Aorta (tissue), 5 donors: ENCODE results near the gene NWD2. TPM values are rescaled to one million over a fixed set of nuclear protein-coding genes. Genes with fewer than 3 reads are reported as not detected.
"Not testable (repeated sequence)": the region's sequence is repeated elsewhere in the genome, so short reads cannot be mapped to it uniquely, and the experiment has no call there.

ENCODE experiments used
- ATAC-seq: fragments of 200-7000 bp; cut with Tn5 transposase; one replicate; pipeline ENCODE4 v1.9.1; 2022; ENCODE audit warnings: moderate library complexity; ENCODE audit not compliant: low FRiP score
- DNase-seq, 2 donors: peaks; one replicate each; pipeline ENCODE4 v3.0.0-alpha.2; 2020
- H3K27ac ChIP-seq, 2 donors: one replicate each; pipeline ENCODE4 v1.5.1; 2013; ENCODE audit warnings: low read length in 2 of 2, mild to moderate bottlenecking in 2 of 2, moderate library complexity in 2 of 2, control low read depth in 1 of 2, inconsistent platforms in 1 of 2, low read depth in 1 of 2
- H3K27me3 ChIP-seq, 2 donors: one replicate each; pipeline ENCODE4 v1.6.1; 2013; ENCODE audit warnings: control low read depth in 1 of 2, low read length in 1 of 2, mild to moderate bottlenecking in 1 of 2, moderate library complexity in 1 of 2; ENCODE audit not compliant: insufficient read depth in 2 of 2, control insufficient read depth in 1 of 2
- H3K36me3 ChIP-seq, 2 donors: one replicate each; pipeline ENCODE4 v1.6.1; 2013; ENCODE audit warnings: control low read depth in 1 of 2, low read length in 1 of 2, mild to moderate bottlenecking in 1 of 2; ENCODE audit not compliant: insufficient read depth in 2 of 2, control insufficient read depth in 1 of 2
- H3K4me1 ChIP-seq, 2 donors: one replicate each; pipeline ENCODE4 v1.6.1; 2013; ENCODE audit warnings: low read length in 2 of 2, control low read depth in 1 of 2, mild to moderate bottlenecking in 1 of 2, moderate library complexity in 1 of 2; ENCODE audit not compliant: insufficient read depth in 2 of 2, control insufficient read depth in 1 of 2
- H3K4me3 ChIP-seq, 2 donors: one replicate each; pipeline ENCODE4 v1.5.1; 2013; ENCODE audit warnings: low read length in 2 of 2, control low read depth in 1 of 2, mild to moderate bottlenecking in 1 of 2
- H3K9me3 ChIP-seq: one replicate; pipeline ENCODE4 v1.6.1; 2013; ENCODE audit warnings: mild to moderate bottlenecking, low read length; ENCODE audit not compliant: control insufficient read depth
- WGBS, 2 donors: extraction: QIAGEN DNeasy Blood & Tissue Kit; methylation state at CpG; one replicate each; pipeline ENCODE4 v1.1.7; 2013; 5-methylcytosine and 5-hydroxymethylcytosine counted together
- intact Hi-C, 2 donors: fragments of 100-400 bp; cut with DNase I; formaldehyde crosslinking; loops; one replicate each; pipeline versions ENCODE4 v1.14.2 to v1.15.0; 2022
- polyA plus RNA-seq, 2 donors: library from polyadenylated mRNA; stranded (reverse); fragments of 200-250 nt; gene quantifications; one replicate each; pipeline ENCODE4 v1.2.3, GENCODE V29; 2013
- total RNA-seq, 2 donors: library from RNA; stranded (reverse); fragmentation: NEBNext Ultra II Directional; extraction: Animal tissue kit (Norgen Biotek cat#: 25700); gene quantifications; one replicate each; pipeline ENCODE4 v1.2.1, GENCODE V29; 2021
- donor health status: healthy with polysubstance abuse.
- donor health status: Bipolar disorder and iron deficiency.
- donor health status: DM: no; HTN: no; CAD: no.
- donor health status: DM: no; HTN: no; CAD: no.
- donor health status: DM: yes; HTN: yes; CAD: no.

Gene NWD2
- total and polyA plus RNA-seq, 4 donors, result 0.13 TPM; not detected in 3

GRCh38 chr4:37393889-37394288, 149.3 kb downstream of the NWD2 start:
- Histone ChIP-seq H3K27ac (no peak overlapping the region), H3K27me3 (no peaks in the 10 kb centered on the region), H3K4me3 (no peak overlapping the region), H3K4me1 (no peaks in the 10 kb centered on the region), H3K36me3 (no peaks in the 10 kb centered on the region), H3K9me3 (peaks cover 1% of the 10 kb centered on the region)
- WGBS, 2 donors, result 54 to 60% methylated on average over 3 of the region's 3 CpGs
- ATAC-seq (no peak), DNase-seq (no peak)
- intact Hi-C loops, result no loop called here

- Histone ChIP-seq H3K4me3 (no peak overlapping the region), H3K4me1 (no peaks in the 10 kb centered on the region), H3K27ac (no peak overlapping the region), H3K9me3 (peaks cover 1% of the 10 kb centered on the region), H3K36me3 (no peaks in the 10 kb centered on the region), H3K27me3 (no peaks in the 10 kb centered on the region)
- no peak for ATAC-seq
- DNase-seq, result no peak
- intact Hi-C loops, result no loop called here
- 81 to 83% methylated on average over 6 of the region's 6 CpGs for WGBS, 2 donors
Observed at GRCh38 chr4:37397505-37397904, 153.0 kb downstream of the NWD2 start.

- no peak for DNase-seq
- Histone ChIP-seq H3K9me3 (peaks cover 1% of the 10 kb centered on the region), H3K36me3 (no peaks in the 10 kb centered on the region), H3K27ac (no peak overlapping the region), H3K4me3 (no peak overlapping the region), H3K4me1 (no peaks in the 10 kb centered on the region), H3K27me3 (no peaks in the 10 kb centered on the region)
- 65 to 70% methylated on average over 2 of the region's 2 CpGs for WGBS, 2 donors
- intact Hi-C loops, result no loop called here
- no peak for ATAC-seq
Observed at GRCh38 chr4:37400241-37400881, 155.8 kb downstream of the NWD2 start.

GRCh38 chr4:37407938-37408826, 163.6 kb downstream of the NWD2 start:
- H3K9me3 ChIP-seq, H3K4me3 ChIP-seq, DNase-seq, H3K4me1 ChIP-seq, H3K27ac ChIP-seq, intact Hi-C loops, ATAC-seq, H3K36me3 ChIP-seq, H3K27me3 ChIP-seq: not testable (repeated sequence)
- 45 to 51% methylated on average over 9 of the region's 9 CpGs for WGBS, 2 donors

GRCh38 chr4:37413612-37414011, 169.1 kb downstream of the NWD2 start:
- H3K27ac ChIP-seq, DNase-seq, H3K4me1 ChIP-seq, H3K27me3 ChIP-seq, H3K9me3 ChIP-seq, H3K4me3 ChIP-seq, ATAC-seq, intact Hi-C loops, H3K36me3 ChIP-seq: not testable (repeated sequence)
- 95 to 97% methylated on average over 2 of the region's 2 CpGs for WGBS, 2 donors

GRCh38 chr4:37415845-37416369, 171.4 kb downstream of the NWD2 start:
- H3K9me3 ChIP-seq, result no peaks in the 10 kb centered on the region
- DNase-seq, result no peak
- intact Hi-C loops, result no loop called here
- H3K36me3 ChIP-seq, result no peaks in the 10 kb centered on the region
- ATAC-seq, result no peak
- no peaks in the 10 kb centered on the region for H3K4me1 ChIP-seq
- no peaks in the 10 kb centered on the region for H3K27me3 ChIP-seq
- H3K4me3 ChIP-seq, result no peak overlapping the region
- 85 to 86% methylated on average over 5 of the region's 5 CpGs for WGBS, 2 donors
- H3K27ac ChIP-seq, result no peak overlapping the region

GRCh38 chr4:37421614-37422013, 177.1 kb downstream of the NWD2 start:
- H3K36me3 ChIP-seq, result no peaks in the 10 kb centered on the region
- no peaks in the 10 kb centered on the region for H3K4me1 ChIP-seq
- no peaks in the 10 kb centered on the region for H3K27me3 ChIP-seq
- ATAC-seq, result no peak
- intact Hi-C loops, result no loop called here
- WGBS, 2 donors, result 84 to 90% methylated on average over 4 of the region's 4 CpGs
- no peaks in the 10 kb centered on the region for H3K9me3 ChIP-seq
- DNase-seq, result no peak
- H3K27ac ChIP-seq, result no peak overlapping the region
- H3K4me3 ChIP-seq, result no peak overlapping the region

- WGBS, 2 donors, result 73 to 79% methylated on average over 2 of the region's 2 CpGs
- Histone ChIP-seq H3K9me3 (no peaks in the 10 kb centered on the region), H3K4me1 (no peaks in the 10 kb centered on the region), H3K27me3 (no peaks in the 10 kb centered on the region), H3K4me3 (no peak overlapping the region), H3K27ac (no peak overlapping the region), H3K36me3 (no peaks in the 10 kb centered on the region)
- ATAC-seq (no peak), DNase-seq (no peak)
- intact Hi-C loops, result no loop called here
Observed at GRCh38 chr4:37422102-37422501, 177.6 kb downstream of the NWD2 start.

GRCh38 chr4:37422638-37423037, 178.1 kb downstream of the NWD2 start:
- H3K4me3 ChIP-seq, result no peak overlapping the region
- no peaks in the 10 kb centered on the region for H3K27me3 ChIP-seq
- intact Hi-C loops, result no loop called here
- no peak for DNase-seq
- no peaks in the 10 kb centered on the region for H3K4me1 ChIP-seq
- no peaks in the 10 kb centered on the region for H3K9me3 ChIP-seq
- H3K36me3 ChIP-seq, result no peaks in the 10 kb centered on the region
- no peak for ATAC-seq
- WGBS, 2 donors, result 61 to 67% methylated on average over 2 of the region's 2 CpGs
- H3K27ac ChIP-seq, result no peak overlapping the region
